Stomach (tissue), 9 donors: ENCODE data around the gene PPP1R9B. TPM values are rescaled to one million over a fixed set of nuclear protein-coding genes. Genes with fewer than 3 reads are reported as not detected.
A peak's percentile ranks its signal among the peaks of the same experiment; 100 is the strongest.

Experiments
- DNase-seq, 2 donors: peaks; one replicate each; pipeline versions ENCODE4 v3.0.0 to v3.0.0-alpha.2; 2013 to 2019
- H3K27ac ChIP-seq, 5 donors: fragments of 200-600 bp in 4 of 5; sonication (generic) in 4 of 5; one replicate each; pipeline ENCODE4 v1.5.1; 2013 to 2019; ENCODE audit warnings: mild to moderate bottlenecking in 1 of 5, moderate library complexity in 1 of 5
- H3K27me3 ChIP-seq, 3 donors: fragments of 200-600 bp; sonication (generic); one replicate each; pipeline ENCODE4 v1.5.1; 2017 to 2019; ENCODE audit warnings: mixed run types in 1 of 3
- H3K36me3 ChIP-seq, 4 donors: fragments of 200-600 bp; sonication (generic); 1 replicate in 3 of 4; 2 replicates in 1 of 4; pipeline ENCODE4 v1.5.1; 2016 to 2019
- H3K4me1 ChIP-seq, 4 donors: fragments of 200-600 bp; sonication (generic); one replicate each; pipeline ENCODE4 v1.5.1; 2016 to 2019
- H3K4me3 ChIP-seq, 4 donors: fragments of 200-600 bp; sonication (generic) in 3 of 4; one replicate each; pipeline ENCODE4 v1.5.1; 2016 to 2019; ENCODE audit warnings: mild to moderate bottlenecking in 1 of 4
- H3K9me3 ChIP-seq, 4 donors: fragments of 200-600 bp; sonication (generic); one replicate each; pipeline ENCODE4 v1.5.1; 2016 to 2019
- EP300 ChIP-seq: sonication (generic); formaldehyde crosslinking; IDR thresholded peaks from one replicate; pipeline ENCODE4 v1.6.1; 2017; ENCODE audit warnings: antibody characterized with exemption
- POLR2A ChIP-seq, 4 donors: fragments of 450-650 bp; IDR thresholded peaks; one replicate each; pipeline ENCODE4 v1.6.1; 2016; ENCODE audit warnings: antibody characterized with exemption in 4 of 4, control low read depth in 2 of 4, mild to moderate bottlenecking in 1 of 4, moderate library complexity in 1 of 4
- POLR2AphosphoS5 ChIP-seq, 3 donors: sonication (generic); formaldehyde crosslinking; IDR thresholded peaks; one replicate each; pipeline ENCODE4 v1.6.1; 2016; ENCODE audit warnings: antibody characterized with exemption in 3 of 3
- WGBS, 5 donors: extraction: QIAGEN DNeasy Blood & Tissue Kit in 3 of 5; methylation state at CpG; one replicate each; pipeline versions ENCODE4 v1.1.5 to v1.1.7; 2013 to 2018; 5-methylcytosine and 5-hydroxymethylcytosine counted together
- intact Hi-C: fragments of 100-400 bp; cut with DNase I; formaldehyde crosslinking; loops from one replicate; pipeline ENCODE4 v1.15.1; 2023; ENCODE audit warnings: low total_unique reads
- polyA plus RNA-seq, 3 donors: library from polyadenylated mRNA; stranded (reverse); fragments of 200-250 nt; gene quantifications; one replicate each; pipeline ENCODE4 v1.2.3, GENCODE V29; 2013
- total RNA-seq, 5 donors: library from RNA; depleted of rRNA; stranded (reverse); fragments of >200 nt; gene quantifications; one replicate each; pipeline versions ENCODE4 v1.1.0 to v1.2.3, GENCODE V29; 2014 to 2016
- TF ChIP-seq, protein P1 (sequence below), 7 experiments: fragments of 450-650 bp in 4 of 7; fragments of 200-600 bp in 3 of 7; sonication (generic) in 3 of 7; IDR thresholded peaks; one replicate each; pipeline ENCODE4 v1.5.1; 2016 to 2019; ENCODE audit warnings: antibody characterized with exemption in 7 of 7, control low read depth in 2 of 7, mild to moderate bottlenecking in 1 of 7
- donor health status: healthy with polysubstance abuse.
- donor health status: Bipolar disorder and iron deficiency.
- donor health status: healthy.

The PPP1R9B gene
- total and polyA plus RNA-seq, 8 donors: 11.6 to 64.2 (median 18.9) TPM

DNA sequence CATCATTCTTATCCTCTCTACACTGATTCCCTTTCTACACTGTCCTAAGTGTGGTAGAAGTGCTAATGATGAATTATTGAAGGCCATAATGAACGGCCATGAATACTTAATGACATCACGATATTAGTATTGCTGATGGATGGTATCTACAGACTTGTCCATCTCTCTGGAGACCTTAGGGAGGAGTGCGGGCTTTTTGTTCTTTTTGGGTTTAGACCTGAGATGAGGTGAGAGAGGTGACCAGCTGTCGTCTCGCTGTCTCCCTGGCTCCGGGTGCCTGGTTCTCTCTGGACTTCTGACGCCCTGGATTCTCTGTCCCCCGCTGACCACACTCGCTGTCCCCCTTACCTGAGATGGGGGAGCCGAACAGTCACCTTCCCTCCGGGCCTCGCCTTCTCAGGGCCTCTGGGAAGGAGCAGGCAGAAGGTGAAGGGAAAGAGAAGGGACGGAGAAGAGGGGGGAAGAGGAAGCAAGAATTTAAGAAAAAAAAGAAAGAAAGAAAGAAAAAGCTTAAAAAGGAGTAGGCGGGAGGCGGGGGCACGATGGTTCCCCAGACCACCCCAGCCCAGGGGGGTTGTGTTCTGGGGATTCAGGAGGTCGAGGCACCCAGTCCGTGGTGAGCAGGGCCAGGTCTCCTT is 32.4 kb upstream of the PPP1R9B start:
- H3K27ac ChIP-seq: peak overlapping the region in 3 of 5 donors; percentile 78 to 80 (median 79)
- H3K9me3 ChIP-seq: no peaks in the 10 kb centered on the region
- H3K4me3 ChIP-seq: no peak overlapping the region
- no peak for DNase-seq
- TF ChIP-seq POLR2AphosphoS5 (IDR thresholded peaks at IDR 0.05) (no peak), EP300 (no peak), POLR2A (IDR thresholded peaks at IDR 0.05) (no peak)
- TF ChIP-seq, protein P1, sequence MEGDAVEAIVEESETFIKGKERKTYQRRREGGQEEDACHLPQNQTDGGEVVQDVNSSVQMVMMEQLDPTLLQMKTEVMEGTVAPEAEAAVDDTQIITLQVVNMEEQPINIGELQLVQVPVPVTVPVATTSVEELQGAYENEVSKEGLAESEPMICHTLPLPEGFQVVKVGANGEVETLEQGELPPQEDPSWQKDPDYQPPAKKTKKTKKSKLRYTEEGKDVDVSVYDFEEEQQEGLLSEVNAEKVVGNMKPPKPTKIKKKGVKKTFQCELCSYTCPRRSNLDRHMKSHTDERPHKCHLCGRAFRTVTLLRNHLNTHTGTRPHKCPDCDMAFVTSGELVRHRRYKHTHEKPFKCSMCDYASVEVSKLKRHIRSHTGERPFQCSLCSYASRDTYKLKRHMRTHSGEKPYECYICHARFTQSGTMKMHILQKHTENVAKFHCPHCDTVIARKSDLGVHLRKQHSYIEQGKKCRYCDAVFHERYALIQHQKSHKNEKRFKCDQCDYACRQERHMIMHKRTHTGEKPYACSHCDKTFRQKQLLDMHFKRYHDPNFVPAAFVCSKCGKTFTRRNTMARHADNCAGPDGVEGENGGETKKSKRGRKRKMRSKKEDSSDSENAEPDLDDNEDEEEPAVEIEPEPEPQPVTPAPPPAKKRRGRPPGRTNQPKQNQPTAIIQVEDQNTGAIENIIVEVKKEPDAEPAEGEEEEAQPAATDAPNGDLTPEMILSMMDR (IDR thresholded peaks at IDR 0.05): no peak
- peaks cover 22 to 34% (median 31%) of the 10 kb centered on the region in 4 donors for H3K36me3 ChIP-seq
- H3K4me1 ChIP-seq: peaks cover 15 to 43% (median 32%) of the 10 kb centered on the region in 4 donors
- 78 to 90% (median 88%) methylated on average over 18 of the region's 18 CpGs for WGBS, 5 donors
- no peaks in the 10 kb centered on the region for H3K27me3 ChIP-seq
- intact Hi-C loops: no loop called here

DNA sequence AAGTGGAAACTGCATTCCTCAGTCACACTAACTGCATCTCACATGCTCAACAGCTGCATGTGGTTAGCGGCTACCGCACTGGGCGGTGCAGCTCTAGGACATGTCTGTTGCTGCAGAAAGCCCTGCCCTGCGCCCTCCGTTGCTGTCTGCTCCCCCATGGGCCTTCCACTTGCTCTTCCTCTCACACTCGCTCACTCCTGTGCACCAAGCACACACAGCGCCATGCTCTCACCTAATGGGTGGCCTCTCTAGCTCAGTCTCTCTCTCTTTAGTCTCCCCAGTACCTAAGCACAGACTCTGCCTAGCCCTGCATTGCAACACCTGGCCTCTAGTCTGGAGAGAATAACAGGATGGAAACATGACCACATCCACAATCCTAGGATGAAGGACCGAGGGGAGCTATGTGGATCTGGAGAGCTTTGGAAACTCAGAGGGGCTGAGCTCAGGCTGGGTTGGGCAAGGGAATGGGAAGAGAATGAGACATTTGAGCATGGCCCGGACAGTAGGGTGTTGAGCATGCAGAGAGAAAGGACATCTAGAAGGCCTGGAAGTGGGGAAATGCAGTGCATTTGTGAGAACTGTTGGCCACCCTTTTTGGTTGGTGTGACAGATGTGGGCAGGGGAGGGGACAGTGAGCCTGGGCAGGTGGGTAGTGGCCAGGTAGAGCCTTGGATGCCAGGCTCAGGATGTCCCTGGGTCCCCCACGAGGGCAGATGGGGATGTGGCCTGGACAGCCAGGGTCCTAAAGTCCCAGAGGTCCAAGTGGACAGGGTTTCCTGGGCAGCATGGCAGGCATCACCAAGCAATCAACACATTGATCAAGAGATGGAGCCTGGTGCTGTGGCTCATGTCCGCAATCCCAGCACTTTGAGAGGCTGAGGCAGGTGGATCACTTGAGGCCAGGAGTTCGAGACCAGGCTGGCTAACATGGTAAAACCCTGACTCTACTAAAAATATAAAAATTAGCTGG is 31.4 kb upstream of the PPP1R9B start:
- Histone ChIP-seq H3K36me3 (peaks cover 13 to 23% (median 21%) of the 10 kb centered on the region in 4 donors), H3K9me3 (no peaks in the 10 kb centered on the region), H3K27ac (peak overlapping the region in 3 of 5 donors; percentile 10 to 42 (median 20)), H3K27me3 (no peaks in the 10 kb centered on the region), H3K4me1 (peaks cover 24 to 53% (median 42%) of the 10 kb centered on the region in 4 donors), H3K4me3 (no peak overlapping the region)
- intact Hi-C loops: no loop called here
- peak in 1 of 2 donors; percentile 52 for DNase-seq
- WGBS, 5 donors: 77 to 83% (median 80%) methylated on average over 7 to 12 of the region's 12 CpGs
- no peak for TF ChIP-seq POLR2AphosphoS5 (IDR thresholded peaks at IDR 0.05)
- TF ChIP-seq POLR2A (IDR thresholded peaks at IDR 0.05): no peak
- no peak for TF ChIP-seq EP300
- TF ChIP-seq, protein P1 (IDR thresholded peaks at IDR 0.05): no peak

DNA sequence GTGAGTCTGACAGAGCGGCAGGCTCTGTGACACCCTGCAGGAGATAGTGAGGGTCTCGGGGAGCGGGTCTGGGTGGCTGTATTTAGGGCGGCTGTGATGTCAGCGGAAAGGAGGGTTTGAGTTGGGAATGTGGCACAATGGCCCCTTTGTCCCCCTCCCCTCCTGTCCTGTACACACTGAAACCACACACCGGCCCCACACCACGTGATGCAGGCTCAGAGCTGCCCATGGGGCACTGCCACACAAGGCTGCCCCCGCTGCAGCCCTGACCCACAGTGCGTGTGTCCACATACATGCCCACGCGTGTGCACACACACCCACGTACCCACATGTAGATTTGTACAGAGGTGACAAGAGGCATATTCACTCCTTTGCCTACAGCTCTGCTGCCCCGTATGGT is 30.7 kb upstream of the PPP1R9B start:
- H3K9me3 ChIP-seq: no peaks in the 10 kb centered on the region
- H3K27me3 ChIP-seq: no peaks in the 10 kb centered on the region
- 75 to 85% (median 84%) methylated on average over 13 of the region's 13 CpGs for WGBS, 5 donors
- H3K27ac ChIP-seq: peak overlapping the region in 1 of 5 donors; percentile 85
- intact Hi-C loops: no loop called here
- TF ChIP-seq POLR2AphosphoS5 (IDR thresholded peaks at IDR 0.05) (no peak), EP300 (no peak), POLR2A (IDR thresholded peaks at IDR 0.05) (no peak)
- TF ChIP-seq, protein P1 (IDR thresholded peaks at IDR 0.05): no peak
- peaks cover 5 to 16% (median 13%) of the 10 kb centered on the region in 4 donors for H3K36me3 ChIP-seq
- DNase-seq: peak in 1 of 2 donors; percentile 61
- peaks cover 28 to 59% (median 44%) of the 10 kb centered on the region in 4 donors for H3K4me1 ChIP-seq
- H3K4me3 ChIP-seq: no peak overlapping the region

DNA sequence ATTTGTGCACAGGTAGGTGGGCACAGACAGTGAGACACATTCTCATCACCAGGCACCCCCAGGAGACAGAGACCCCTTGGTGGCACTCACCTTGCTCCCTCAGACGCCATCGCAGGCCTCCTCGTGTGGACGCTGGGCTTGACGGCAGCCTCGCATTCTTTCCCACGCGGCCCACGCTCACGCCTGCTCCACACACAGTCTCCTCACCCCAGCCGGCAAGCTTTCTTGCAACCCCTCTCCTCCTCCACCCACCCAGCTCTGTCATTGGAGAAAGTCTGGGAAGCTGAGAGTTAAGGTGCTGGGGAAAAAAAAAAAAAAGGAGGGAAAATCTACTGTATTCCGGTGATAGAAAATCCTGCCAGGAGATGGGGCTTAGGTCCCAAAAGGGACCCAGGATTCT is 30.1 kb upstream of the PPP1R9B start:
- Histone ChIP-seq H3K4me3 (no peak overlapping the region), H3K9me3 (no peaks in the 10 kb centered on the region), H3K36me3 (peaks cover under 1 to 11% (median 8%) of the 10 kb centered on the region in 4 donors), H3K27ac (peak overlapping the region in 1 of 5 donors; percentile 85), H3K4me1 (peaks cover 33 to 60% (median 47%) of the 10 kb centered on the region in 4 donors), H3K27me3 (no peaks in the 10 kb centered on the region)
- DNase-seq: no peak
- intact Hi-C loops: no loop called here
- 83 to 87% (median 86%) methylated on average over 12 of the region's 12 CpGs for WGBS, 5 donors
- TF ChIP-seq POLR2A (IDR thresholded peaks at IDR 0.05) (no peak), EP300 (no peak), POLR2AphosphoS5 (IDR thresholded peaks at IDR 0.05) (no peak)
- TF ChIP-seq, protein P1 (IDR thresholded peaks at IDR 0.05): no peak
